ENCODE measurements around the gene FADS6.

GRCh38 chr17:74888469-74888868 is 5.0 kb downstream of the FADS6 start:
- TF ChIP-seq CTCF (IDR thresholded peaks at IDR 0.05 in 4 of 5, conservative IDR thresholded peaks at IDR 0.05 in 1 of 5) (no peak), POLR2A (IDR thresholded peaks at IDR 0.05) (no peak)

All from gastrocnemius medialis (tissue), 4 donors.